H9 (cell line): Measurements from ENCODE around the gene FYCO1. TPM values are rescaled to one million over a fixed set of nuclear protein-coding genes. Genes with fewer than 3 reads are reported as not detected.
A peak's percentile ranks its signal among the peaks of the same experiment; 100 is the strongest.

ENCODE experiments used
- DNase-seq: peaks from one replicate; pipeline ENCODE4 v3.0.0-alpha.2; 2017
- H2AFZ ChIP-seq: one replicate; pipeline ENCODE4 v1.6.1; 2013; ENCODE audit warnings: mild to moderate bottlenecking, low read length, control low read depth, moderate library complexity
- H2AK5ac ChIP-seq: 2 replicates; pipeline ENCODE4 v1.6.1; 2013; ENCODE audit warnings: low read length, control low read depth, mixed read lengths; ENCODE audit not compliant: insufficient read length
- H2BK120ac ChIP-seq: one replicate; pipeline ENCODE4 v1.6.1; 2013; ENCODE audit warnings: low read depth, mild to moderate bottlenecking, low read length, control low read depth, inconsistent platforms; ENCODE audit not compliant: poor library complexity, severe bottlenecking
- H2BK12ac ChIP-seq: 2 replicates; pipeline ENCODE4 v1.6.1; 2013; ENCODE audit warnings: low read length, control low read depth, mixed read lengths, low read depth; ENCODE audit not compliant: insufficient read length
- H2BK15ac ChIP-seq: 2 replicates; pipeline ENCODE4 v1.6.1; 2013; ENCODE audit warnings: low read depth, low read length, control low read depth
- H2BK20ac ChIP-seq: one replicate; pipeline ENCODE4 v1.6.1; 2013; ENCODE audit warnings: low read depth, mild to moderate bottlenecking, low read length, control low read depth, inconsistent platforms; ENCODE audit not compliant: poor library complexity, severe bottlenecking
- H2BK5ac ChIP-seq: 2 replicates; pipeline ENCODE4 v1.6.1; 2013; ENCODE audit warnings: low read length, control low read depth, mixed read lengths; ENCODE audit not compliant: insufficient read length
- H3K14ac ChIP-seq: 2 replicates; pipeline ENCODE4 v1.6.1; 2013; ENCODE audit warnings: low read length, control low read depth; ENCODE audit not compliant: insufficient read depth
- H3K18ac ChIP-seq: 2 replicates; pipeline ENCODE4 v1.6.1; 2013; ENCODE audit warnings: low read depth, mild to moderate bottlenecking, mixed read lengths, low read length, control low read depth; ENCODE audit not compliant: insufficient read length
- H3K23ac ChIP-seq: 2 replicates; pipeline ENCODE4 v1.6.1; 2013; ENCODE audit warnings: low read length, control low read depth, mixed read lengths, low read depth; ENCODE audit not compliant: insufficient read length
- H3K23me2 ChIP-seq: 2 replicates; pipeline ENCODE4 v1.6.1; 2013; ENCODE audit warnings: low read depth, mild to moderate bottlenecking, mixed read lengths, low read length, control low read depth; ENCODE audit not compliant: insufficient read length, poor library complexity, severe bottlenecking
- H3K27ac ChIP-seq: 2 replicates; pipeline ENCODE4 v1.5.1; 2013; ENCODE audit warnings: low read length, control low read depth, mixed read lengths, low read depth; ENCODE audit not compliant: insufficient read length
- H3K27me3 ChIP-seq: 2 replicates; pipeline ENCODE4 v1.6.1; 2013; ENCODE audit warnings: low read length, control low read depth, inconsistent platforms; ENCODE audit not compliant: insufficient read depth
- H3K4ac ChIP-seq: 2 replicates; pipeline ENCODE4 v1.6.1; 2013; ENCODE audit warnings: low read depth, mild to moderate bottlenecking, control low read depth, inconsistent platforms, low read length, moderate library complexity
- H3K4me1 ChIP-seq: 2 replicates; pipeline ENCODE4 v1.6.1; 2013; ENCODE audit warnings: low read length, control low read depth, inconsistent platforms; ENCODE audit not compliant: insufficient read depth
- H3K4me2 ChIP-seq: 2 replicates; pipeline ENCODE4 v1.6.1; 2013; ENCODE audit warnings: low read length, control low read depth, mixed read lengths; ENCODE audit not compliant: insufficient read length, insufficient read depth
- H3K56ac ChIP-seq: 2 replicates; pipeline ENCODE4 v1.6.1; 2013; ENCODE audit warnings: low read depth, mild to moderate bottlenecking, mixed read lengths, low read length, control low read depth; ENCODE audit not compliant: insufficient read length
- H3K79me1 ChIP-seq: 2 replicates; pipeline ENCODE4 v1.6.1; 2013; ENCODE audit warnings: low read depth, mild to moderate bottlenecking, moderate library complexity, low read length, control low read depth, inconsistent platforms; ENCODE audit not compliant: insufficient read depth, poor library complexity, severe bottlenecking
- H3K79me2 ChIP-seq: 2 replicates; pipeline ENCODE4 v1.6.1; 2013; ENCODE audit warnings: low read length, control low read depth, inconsistent platforms; ENCODE audit not compliant: insufficient read depth
- H3K9ac ChIP-seq: 2 replicates; pipeline ENCODE4 v1.6.1; 2013; ENCODE audit warnings: low read length, control low read depth, mixed read lengths; ENCODE audit not compliant: insufficient read length; ENCODE audit errors: extremely low read depth
- H3K9me3 ChIP-seq: one replicate; pipeline ENCODE4 v1.6.1; 2013; ENCODE audit warnings: low read depth, low read length, inconsistent platforms; ENCODE audit not compliant: control insufficient read depth
- H3T11ph ChIP-seq: one replicate; pipeline ENCODE4 v1.6.1; 2013; ENCODE audit warnings: mild to moderate bottlenecking, low read length, control low read depth, inconsistent platforms
- H4K20me1 ChIP-seq: one replicate; pipeline ENCODE4 v1.6.1; 2013; ENCODE audit not compliant: control insufficient read depth, insufficient read length, insufficient read depth
- H4K5ac ChIP-seq: 2 replicates; pipeline ENCODE4 v1.6.1; 2013; ENCODE audit warnings: low read depth, mild to moderate bottlenecking, mixed read lengths, low read length, control low read depth; ENCODE audit not compliant: insufficient read length
- H4K8ac ChIP-seq: replicated peaks from 2 replicates; pipeline ENCODE4 v1.6.1; 2013; ENCODE audit warnings: low read length, control low read depth, mixed read lengths, low read depth; ENCODE audit not compliant: insufficient read length
- H4K91ac ChIP-seq: 2 replicates; pipeline ENCODE4 v1.6.1; 2013; ENCODE audit warnings: low read depth, mild to moderate bottlenecking, moderate library complexity, mixed read lengths, low read length, control low read depth; ENCODE audit not compliant: insufficient read length
- H3K27ac Mint-ChIP-seq, 3 experiments: 2 replicates in 2 of 3; 3 replicates in 1 of 3; pipeline ENCODE4 v1.8.0; 2020 to 2021; ENCODE audit warnings: mixed read lengths in 3 of 3, mild to moderate bottlenecking in 1 of 3, moderate library complexity in 1 of 3
- H3K27me3 Mint-ChIP-seq: 2 replicates; pipeline ENCODE4 v1.8.0; 2021; ENCODE audit warnings: low read depth, mild to moderate bottlenecking, moderate library complexity, mixed read lengths
- H3K36me3 Mint-ChIP-seq, 3 experiments: 2 replicates in 2 of 3; 3 replicates in 1 of 3; pipeline ENCODE4 v1.8.0; 2020 to 2021; ENCODE audit warnings: low read depth in 3 of 3, mixed read lengths in 3 of 3; ENCODE audit not compliant: insufficient read depth in 1 of 3
- H3K4me1 Mint-ChIP-seq, 2 experiments: 2 replicates each; pipeline ENCODE4 v1.8.0; 2020; ENCODE audit warnings: mixed read lengths in 2 of 2
- H3K4me3 Mint-ChIP-seq, 2 experiments: 2 replicates in 1 of 2; 3 replicates in 1 of 2; pipeline ENCODE4 v1.8.0; 2020 to 2021; ENCODE audit warnings: mild to moderate bottlenecking in 2 of 2, mixed read lengths in 2 of 2, moderate library complexity in 1 of 2
- H3K9me3 Mint-ChIP-seq, 2 experiments: 2 replicates in 1 of 2; 3 replicates in 1 of 2; pipeline ENCODE4 v1.8.0; 2020; ENCODE audit warnings: mild to moderate bottlenecking in 2 of 2, mixed read lengths in 2 of 2, moderate library complexity in 1 of 2
- CTCF ChIP-seq: fragments of 200-600 bp; sonication (generic); conservative IDR thresholded peaks from 3 replicates; pipeline ENCODE4 v1.8.0; 2021; ENCODE audit warnings: antibody characterized with exemption, mild to moderate bottlenecking
- WGBS: extraction: QIAGEN DNeasy Blood & Tissue Kit; methylation state at CpG from one replicate; pipeline ENCODE4 v1.1.7; 2013; ENCODE audit warnings: missing lambda C conversion rate, low lambda C conversion rate, mixed read lengths; ENCODE audit not compliant: insufficient read length; ENCODE audit errors: extremely low coverage; 5-methylcytosine and 5-hydroxymethylcytosine counted together
- total RNA-seq: library from RNA; stranded (reverse); gene quantifications from 2 replicates; pipeline ENCODE4 v1.2.1, GENCODE V29; 2021

FYCO1 gene
- total RNA-seq, 1 experiment from 2014 or later, result 10.4 TPM

GRCh38 chr3:45968149-45968548 lies 27.5 kb downstream of the FYCO1 start:
- H3K9ac ChIP-seq, result no peak overlapping the region
- no peak overlapping the region for H3K27ac ChIP-seq
- H4K20me1 ChIP-seq, result no peaks in the 10 kb centered on the region
- no peak overlapping the region for H2AFZ ChIP-seq
- no CpG with 5 or more reads among the region's 9 CpGs for WGBS
- H3K23me2 ChIP-seq, result no peaks in the 10 kb centered on the region
- H3K9me3 Mint-ChIP-seq, result no peaks in the 10 kb centered on the region
- H3K4me1 ChIP-seq, result no peaks in the 10 kb centered on the region
- TF ChIP-seq CTCF, result no peak
- no peak overlapping the region for H3K14ac ChIP-seq
- no peak overlapping the region for H3K4ac ChIP-seq
- H3K27ac Mint-ChIP-seq, result peak overlapping the region in 2 of 3 experiments; percentile 41 to 61; a peak in 3 of 7 replicates
- H3K18ac ChIP-seq, result no peak overlapping the region
- no peak overlapping the region for H3T11ph ChIP-seq
- H2BK15ac ChIP-seq, result no peak overlapping the region
- H3K4me2 ChIP-seq, result no peak overlapping the region
- H2AK5ac ChIP-seq, result no peak overlapping the region
- no peak overlapping the region for H4K5ac ChIP-seq
- no peak overlapping the region for H3K4me3 Mint-ChIP-seq
- H2BK5ac ChIP-seq, result no peak overlapping the region
- H3K27me3 ChIP-seq, result no peaks in the 10 kb centered on the region
- no peak overlapping the region for H4K8ac ChIP-seq
- no peak overlapping the region for H3K23ac ChIP-seq
- H3K56ac ChIP-seq, result no peak overlapping the region
- H3K27me3 Mint-ChIP-seq, result peaks cover 1% of the 10 kb centered on the region; the same call in 1 of the 2 replicates
- no peaks in the 10 kb centered on the region for H3K9me3 ChIP-seq
- no peaks in the 10 kb centered on the region for H3K79me1 ChIP-seq
- H2BK12ac ChIP-seq, result no peak overlapping the region
- H2BK120ac ChIP-seq, result no peak overlapping the region
- DNase-seq, result no peak
- no peaks in the 10 kb centered on the region for H3K79me2 ChIP-seq
- no peak overlapping the region for H4K91ac ChIP-seq
- H3K36me3 Mint-ChIP-seq, result peaks cover 15 to 80% (median 77%) of the 10 kb centered on the region in 3 experiments; a peak in 6 of 7 replicates
- H2BK20ac ChIP-seq, result no peak overlapping the region
- no peaks in the 10 kb centered on the region for H3K4me1 Mint-ChIP-seq
